Measurements from ENCODE around the gene NGFR.

Gene NGFR

DNA sequence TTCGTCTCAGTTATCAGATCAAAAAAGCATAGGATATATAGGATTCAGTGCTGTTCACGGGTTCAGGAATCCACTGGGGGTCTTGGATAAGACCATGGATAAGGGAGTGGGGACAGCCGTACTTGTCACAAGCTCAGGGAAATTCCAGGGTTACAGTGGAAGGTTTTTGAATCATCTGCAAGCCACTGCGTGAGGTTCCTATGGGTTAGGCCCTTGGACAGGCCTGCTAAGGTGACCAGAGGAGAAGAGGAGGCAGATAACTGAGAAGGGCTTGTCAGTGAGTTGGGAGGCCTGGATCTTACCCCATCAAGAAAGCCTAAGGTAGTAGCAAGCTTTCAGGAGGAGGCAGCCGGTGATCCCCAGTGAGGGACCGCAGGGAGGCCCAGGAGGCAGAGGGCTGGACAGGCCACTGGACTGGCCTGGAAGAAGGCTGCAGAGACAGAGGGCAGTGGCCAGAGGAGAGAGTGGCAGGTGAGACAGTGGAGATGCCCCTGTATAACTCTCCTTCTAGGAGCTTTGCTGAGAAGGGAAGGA lies 27.3 kb downstream of the NGFR start:
- TF ChIP-seq, protein P1, sequence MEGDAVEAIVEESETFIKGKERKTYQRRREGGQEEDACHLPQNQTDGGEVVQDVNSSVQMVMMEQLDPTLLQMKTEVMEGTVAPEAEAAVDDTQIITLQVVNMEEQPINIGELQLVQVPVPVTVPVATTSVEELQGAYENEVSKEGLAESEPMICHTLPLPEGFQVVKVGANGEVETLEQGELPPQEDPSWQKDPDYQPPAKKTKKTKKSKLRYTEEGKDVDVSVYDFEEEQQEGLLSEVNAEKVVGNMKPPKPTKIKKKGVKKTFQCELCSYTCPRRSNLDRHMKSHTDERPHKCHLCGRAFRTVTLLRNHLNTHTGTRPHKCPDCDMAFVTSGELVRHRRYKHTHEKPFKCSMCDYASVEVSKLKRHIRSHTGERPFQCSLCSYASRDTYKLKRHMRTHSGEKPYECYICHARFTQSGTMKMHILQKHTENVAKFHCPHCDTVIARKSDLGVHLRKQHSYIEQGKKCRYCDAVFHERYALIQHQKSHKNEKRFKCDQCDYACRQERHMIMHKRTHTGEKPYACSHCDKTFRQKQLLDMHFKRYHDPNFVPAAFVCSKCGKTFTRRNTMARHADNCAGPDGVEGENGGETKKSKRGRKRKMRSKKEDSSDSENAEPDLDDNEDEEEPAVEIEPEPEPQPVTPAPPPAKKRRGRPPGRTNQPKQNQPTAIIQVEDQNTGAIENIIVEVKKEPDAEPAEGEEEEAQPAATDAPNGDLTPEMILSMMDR (conservative IDR thresholded peaks at IDR 0.05; ENCODE audit: low read depth, low read length) = no peak
- no peak for DNase-seq (ENCODE audit: low read depth)
- no peak overlapping the region for H3K4me3 ChIP-seq (ENCODE audit: low read length)

DNA sequence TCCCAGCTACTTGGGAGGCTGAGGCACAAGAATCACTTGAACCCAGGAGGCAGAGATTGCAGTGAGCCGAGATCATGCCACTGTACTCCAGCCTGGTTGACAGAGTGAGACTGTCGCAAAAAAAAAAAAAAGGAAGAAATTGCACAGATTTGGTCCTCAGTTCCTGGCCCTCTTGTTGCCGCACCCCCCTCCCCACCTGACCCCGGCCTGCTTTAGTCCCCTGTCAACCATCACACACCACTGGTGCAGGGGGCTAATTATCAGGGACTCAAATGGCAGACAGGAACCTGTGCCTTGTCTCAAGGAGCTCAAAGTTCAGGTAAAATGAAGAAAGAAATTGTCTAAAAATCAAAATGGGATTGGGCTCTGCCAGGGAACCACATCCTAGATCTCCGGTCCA lies 28.1 kb downstream of the NGFR start:
- H3K4me3 ChIP-seq (ENCODE audit: low read length) = no peak overlapping the region
- DNase-seq (ENCODE audit: low read depth) = no peak
- TF ChIP-seq, protein P1 (conservative IDR thresholded peaks at IDR 0.05; ENCODE audit: low read depth, low read length) = no peak

DNA sequence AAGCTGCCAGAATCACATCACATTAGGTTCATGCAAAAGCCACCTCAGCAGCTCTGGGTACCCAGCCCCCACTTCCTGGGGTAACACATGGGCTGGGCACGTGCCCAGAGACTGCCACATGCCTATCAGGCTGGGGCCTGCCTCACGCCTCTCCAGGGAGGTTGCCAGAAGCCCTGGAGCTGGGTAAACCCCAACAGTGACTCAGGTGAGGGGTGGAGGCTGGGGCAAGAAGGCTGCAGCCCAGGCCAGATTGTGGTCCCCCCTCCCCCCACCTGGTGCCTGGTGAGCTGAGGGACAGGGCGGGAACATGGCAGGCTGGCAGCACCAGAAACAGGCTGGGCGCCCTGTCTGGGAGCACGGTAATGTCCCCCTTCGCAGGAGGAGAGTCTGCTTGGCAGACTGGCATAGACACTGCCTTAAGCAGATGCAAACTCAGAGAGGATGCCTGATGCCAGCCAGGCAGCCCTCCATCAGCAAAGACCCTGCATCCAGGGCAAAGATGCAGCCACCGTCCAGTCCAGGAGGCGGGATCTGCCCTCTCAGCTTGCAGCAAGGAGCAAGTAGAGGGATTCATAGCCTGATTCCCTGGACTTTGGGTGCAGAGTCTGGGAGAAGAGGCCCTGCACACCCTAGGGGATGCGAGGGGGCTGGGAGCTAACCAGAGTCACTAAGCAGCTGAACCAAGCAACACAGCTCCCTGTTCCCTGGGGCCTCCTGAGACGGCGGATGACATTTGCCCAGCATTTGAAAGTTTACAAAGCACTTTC lies 28.8 kb downstream of the NGFR start:
- TF ChIP-seq, protein P1 (conservative IDR thresholded peaks at IDR 0.05; ENCODE audit: low read depth, low read length) = no peak
- no peak overlapping the region for H3K4me3 ChIP-seq (ENCODE audit: low read length)
- peak; percentile 29 for DNase-seq (ENCODE audit: low read depth)

DNA sequence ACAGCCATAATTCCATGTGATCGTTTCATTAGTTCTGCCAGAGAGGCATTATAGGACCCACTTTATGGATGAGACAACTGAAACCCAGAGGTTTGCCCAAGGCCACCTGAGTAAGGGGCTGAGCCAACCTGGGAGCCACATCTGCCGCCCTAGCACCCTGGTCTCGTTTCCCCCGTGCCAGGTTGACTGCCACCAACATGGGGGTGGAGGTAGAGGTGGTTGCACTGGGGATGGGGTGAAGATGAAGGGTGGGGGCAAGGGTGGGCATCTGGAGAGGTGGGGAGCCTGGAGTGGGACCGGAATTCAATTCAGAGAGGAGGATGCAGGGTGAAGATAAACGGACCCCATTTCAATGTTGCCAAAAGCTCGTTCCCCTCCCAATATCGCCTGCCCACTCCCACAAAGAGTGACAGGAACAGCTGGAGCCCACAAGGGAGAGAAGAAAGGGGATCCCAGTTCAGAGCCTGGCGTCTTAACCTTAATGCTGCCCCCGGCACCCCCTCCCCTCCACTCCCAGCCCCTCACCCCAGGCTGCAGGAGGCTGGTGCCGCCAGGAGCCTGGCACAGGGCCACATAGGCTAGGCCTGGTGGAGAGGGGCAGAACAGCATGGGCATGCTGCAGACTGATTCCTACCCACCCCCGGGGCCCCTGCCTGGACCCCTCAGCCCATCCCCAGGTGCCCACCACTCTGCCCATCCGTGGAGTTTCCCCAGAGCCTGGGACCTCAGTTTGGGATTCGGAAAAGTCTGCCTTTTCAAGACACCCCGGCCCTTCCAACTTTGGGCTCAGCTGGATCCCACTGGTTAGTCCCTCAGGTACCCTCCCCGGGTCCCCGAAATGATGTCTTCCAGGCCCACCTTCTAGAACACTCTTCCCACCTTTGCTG lies 29.6 kb downstream of the NGFR start:
- no peak overlapping the region for H3K4me3 ChIP-seq (ENCODE audit: low read length)
- TF ChIP-seq, protein P1 (conservative IDR thresholded peaks at IDR 0.05; ENCODE audit: low read depth, low read length) = no peak
- no peak for DNase-seq (ENCODE audit: low read depth)

DNA sequence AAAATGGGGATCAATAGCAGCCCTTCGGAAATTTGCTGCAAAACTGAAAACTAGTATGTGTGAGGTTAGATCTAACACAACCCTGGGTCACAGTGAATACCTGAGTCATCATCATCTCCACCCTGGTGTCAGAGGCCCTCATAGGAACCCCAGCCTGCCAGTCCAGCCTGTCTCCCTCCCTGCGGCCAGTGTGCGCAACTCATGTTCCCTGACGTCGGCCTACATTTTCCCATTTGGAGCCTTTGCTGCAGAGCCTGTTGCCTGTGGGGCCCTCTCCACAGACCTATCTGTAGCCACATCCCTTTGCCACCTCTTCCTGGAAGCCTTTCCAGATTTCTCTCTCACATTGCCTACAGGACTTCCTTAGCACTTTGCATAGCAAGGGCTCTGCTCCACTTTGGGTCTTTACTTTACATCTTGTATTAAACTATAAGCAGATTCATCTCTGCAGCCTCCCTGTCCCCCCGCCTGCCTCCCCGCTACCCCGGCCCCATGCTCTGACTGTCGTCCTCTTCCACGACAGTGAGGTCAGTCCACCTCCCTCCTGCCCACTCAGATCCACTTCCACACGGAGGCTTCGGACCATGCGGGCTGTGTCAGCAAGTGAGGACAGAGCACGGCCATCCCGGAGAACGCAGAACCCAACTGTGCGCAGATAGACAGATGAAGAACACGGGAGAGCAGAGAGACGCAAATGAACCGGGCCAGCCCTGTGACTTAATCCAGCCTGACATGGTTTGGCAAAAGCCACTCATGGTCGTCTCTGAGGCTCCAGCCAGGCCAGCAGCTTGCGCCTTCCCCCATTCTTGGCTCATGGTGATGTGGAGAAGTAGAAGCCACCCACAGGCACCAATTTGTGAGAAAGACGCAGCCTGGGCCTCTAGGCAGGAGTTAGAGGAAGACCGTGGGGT lies 31.0 kb downstream of the NGFR start:
- TF ChIP-seq, protein P1 (conservative IDR thresholded peaks at IDR 0.05; ENCODE audit: low read depth, low read length) = no peak
- DNase-seq (ENCODE audit: low read depth) = no peak
- H3K4me3 ChIP-seq (ENCODE audit: low read length) = no peak overlapping the region

DNA sequence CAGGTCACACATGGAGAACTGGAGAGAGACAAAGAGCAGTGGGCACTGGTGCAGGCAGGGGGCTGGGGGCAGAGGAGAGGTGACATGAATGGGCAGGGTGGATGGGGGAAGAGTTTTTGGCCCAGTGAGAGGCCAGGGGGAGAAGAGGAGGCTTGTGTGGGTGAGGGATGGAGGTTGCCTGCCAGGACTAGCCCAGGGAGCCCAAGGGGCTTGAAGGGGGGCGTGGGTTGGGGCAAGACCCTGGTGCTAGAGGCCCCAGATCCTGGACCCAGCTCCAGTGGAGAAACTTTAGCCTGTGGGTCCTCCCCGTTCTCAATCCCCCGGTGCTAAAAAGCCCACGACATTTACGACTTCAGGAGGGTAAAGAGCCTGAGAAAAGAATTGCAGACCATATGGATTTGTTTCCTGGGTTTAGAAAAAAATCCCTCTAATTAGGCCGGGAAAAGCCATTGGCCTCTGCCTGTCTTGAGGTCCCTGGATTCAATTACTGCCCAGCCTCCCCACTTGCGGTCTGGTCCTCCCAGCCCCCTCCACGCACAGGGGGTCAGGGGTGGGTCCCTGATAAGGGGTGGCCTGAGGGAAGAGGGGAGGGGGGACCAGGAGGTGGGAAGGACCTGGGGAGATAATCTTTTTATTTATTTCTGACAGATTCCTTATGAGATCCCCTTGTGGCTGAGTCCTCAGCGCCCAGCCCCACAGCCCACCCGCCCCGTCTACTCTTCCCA lies 33.0 kb downstream of the NGFR start:
- no peak for DNase-seq (ENCODE audit: low read depth)
- TF ChIP-seq, protein P1 (conservative IDR thresholded peaks at IDR 0.05; ENCODE audit: low read depth, low read length) = no peak

More for the DNA sequence above, 33.0 kb downstream of the NGFR start:
- H3K4me3 ChIP-seq (ENCODE audit: low read length) = no peak overlapping the region
